GM12878 (cell line): ENCODE results near the gene CACNA1D.

Source experiments
- CHD4 ChIP-seq: fragments of 200-600 bp; sonication (generic); IDR thresholded peaks from 2 replicates; pipeline ENCODE4 v1.6.1; 2016; ENCODE audit warnings: mild to moderate bottlenecking
- CREB1 ChIP-seq: IDR thresholded peaks from 2 replicates; pipeline ENCODE4 v1.6.1; 2012; ENCODE audit warnings: low read depth, mild to moderate bottlenecking, inconsistent platforms
- CTCF ChIP-seq, 3 experiments: IDR thresholded peaks in 2 of 3; conservative IDR thresholded peaks in 1 of 3; 2 replicates each; pipeline ENCODE4 v1.5.1; 2011; ENCODE audit warnings: low read depth in 3 of 3, low read length in 3 of 3, mild to moderate bottlenecking in 3 of 3, control low read depth in 2 of 3, moderate library complexity in 2 of 3, inconsistent platforms in 1 of 3, mixed read lengths in 1 of 3; ENCODE audit not compliant: control insufficient read depth in 2 of 3, insufficient read depth in 1 of 3; ENCODE audit errors: extremely low read depth in 1 of 3
- E2F8 ChIP-seq: fragments of 450-650 bp; IDR thresholded peaks from 2 replicates; pipeline ENCODE4 v1.6.1; 2018; ENCODE audit warnings: mild to moderate bottlenecking, low read depth, moderate library complexity; ENCODE audit not compliant: partially characterized antibody
- NRF1 ChIP-seq: conservative IDR thresholded peaks from 2 replicates; pipeline ENCODE4 v1.6.1; 2011; ENCODE audit warnings: mild to moderate bottlenecking, low read depth, low read length, improper control_type of control experiment
- PBX3 ChIP-seq: IDR thresholded peaks from 2 replicates; pipeline ENCODE4 v1.6.1; 2011; ENCODE audit warnings: mild to moderate bottlenecking, low read depth, low read length, moderate library complexity; ENCODE audit not compliant: insufficient replicate concordance
- POLR2A ChIP-seq: IDR thresholded peaks from 2 replicates; pipeline ENCODE4 v1.6.1; 2011; ENCODE audit warnings: low read depth, mild to moderate bottlenecking, low read length

- TF ChIP-seq CHD4, result no peak
- no peak for TF ChIP-seq CREB1
- TF ChIP-seq CTCF (IDR thresholded peaks at IDR 0.05 in 2 of 3, conservative IDR thresholded peaks at IDR 0.05 in 1 of 3; ENCODE audit: control insufficient read depth in 2 of 3, extremely low read depth in 1 of 3, insufficient read depth in 1 of 3, low read depth in 3 of 3, low read length in 3 of 3), result no peak
- no peak for TF ChIP-seq PBX3
- no peak for TF ChIP-seq NRF1
- TF ChIP-seq E2F8, result no peak
- TF ChIP-seq POLR2A, result no peak
These were observed 237.7 kb downstream of the CACNA1D start for GRCh38 chr3:53731934-53732624.
